ENCODE data around the gene KLF3. TPM values are rescaled to one million over a fixed set of nuclear protein-coding genes. Genes with fewer than 3 reads are reported as not detected.

The KLF3 gene
- total and polyA plus RNA-seq, 8 donors: 13.0 to 113 (median 55.0) TPM

- no peak for TF ChIP-seq EP300 (IDR thresholded peaks at IDR 0.05)
- TF ChIP-seq POLR2A (IDR thresholded peaks at IDR 0.05): no peak
- TF ChIP-seq POLR2AphosphoS5 (IDR thresholded peaks at IDR 0.05): no peak
- peaks cover 4 to 12% (median 5%) of the 10 kb centered on the region in 4 donors for H3K36me3 ChIP-seq
- H3K4me1 ChIP-seq: peaks cover 0 to 28% (median 8%) of the 10 kb centered on the region in 4 donors
- H3K27ac ChIP-seq: no peak overlapping the region
- no peaks in the 10 kb centered on the region for H3K27me3 ChIP-seq
- no peak for DNase-seq
- H3K4me3 ChIP-seq: no peak overlapping the region
- 53 to 71% (median 62%) methylated on average over 4 of the region's 4 CpGs for WGBS, 5 donors
- no peaks in the 10 kb centered on the region for H3K9me3 ChIP-seq
- intact Hi-C loops (cut with DNase I; ENCODE audit: low total_unique reads): no loop called here
Measured at GRCh38 chr4:38703635-38704034, 39.6 kb downstream of the KLF3 start.

GRCh38 chr4:38704622-38705154 lies 40.7 kb downstream of the KLF3 start:
- Histone ChIP-seq H3K36me3 (peaks cover 0 to 4% (median 0%) of the 10 kb centered on the region in 4 donors), H3K27ac (no peak overlapping the region), H3K4me3 (no peak overlapping the region), H3K9me3 (no peaks in the 10 kb centered on the region), H3K4me1 (peaks cover 0 to 28% (median 8%) of the 10 kb centered on the region in 4 donors), H3K27me3 (no peaks in the 10 kb centered on the region)
- no peak for TF ChIP-seq POLR2AphosphoS5 (IDR thresholded peaks at IDR 0.05)
- TF ChIP-seq, protein P1, sequence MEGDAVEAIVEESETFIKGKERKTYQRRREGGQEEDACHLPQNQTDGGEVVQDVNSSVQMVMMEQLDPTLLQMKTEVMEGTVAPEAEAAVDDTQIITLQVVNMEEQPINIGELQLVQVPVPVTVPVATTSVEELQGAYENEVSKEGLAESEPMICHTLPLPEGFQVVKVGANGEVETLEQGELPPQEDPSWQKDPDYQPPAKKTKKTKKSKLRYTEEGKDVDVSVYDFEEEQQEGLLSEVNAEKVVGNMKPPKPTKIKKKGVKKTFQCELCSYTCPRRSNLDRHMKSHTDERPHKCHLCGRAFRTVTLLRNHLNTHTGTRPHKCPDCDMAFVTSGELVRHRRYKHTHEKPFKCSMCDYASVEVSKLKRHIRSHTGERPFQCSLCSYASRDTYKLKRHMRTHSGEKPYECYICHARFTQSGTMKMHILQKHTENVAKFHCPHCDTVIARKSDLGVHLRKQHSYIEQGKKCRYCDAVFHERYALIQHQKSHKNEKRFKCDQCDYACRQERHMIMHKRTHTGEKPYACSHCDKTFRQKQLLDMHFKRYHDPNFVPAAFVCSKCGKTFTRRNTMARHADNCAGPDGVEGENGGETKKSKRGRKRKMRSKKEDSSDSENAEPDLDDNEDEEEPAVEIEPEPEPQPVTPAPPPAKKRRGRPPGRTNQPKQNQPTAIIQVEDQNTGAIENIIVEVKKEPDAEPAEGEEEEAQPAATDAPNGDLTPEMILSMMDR (IDR thresholded peaks at IDR 0.05): no peak
- no peak for TF ChIP-seq EP300 (IDR thresholded peaks at IDR 0.05)
- TF ChIP-seq POLR2A (IDR thresholded peaks at IDR 0.05): no peak
- 27 to 61% (median 35%) methylated on average over 3 of the region's 3 CpGs for WGBS, 5 donors
- intact Hi-C loops (cut with DNase I; ENCODE audit: low total_unique reads): no loop called here
- DNase-seq: no peak

DNA sequence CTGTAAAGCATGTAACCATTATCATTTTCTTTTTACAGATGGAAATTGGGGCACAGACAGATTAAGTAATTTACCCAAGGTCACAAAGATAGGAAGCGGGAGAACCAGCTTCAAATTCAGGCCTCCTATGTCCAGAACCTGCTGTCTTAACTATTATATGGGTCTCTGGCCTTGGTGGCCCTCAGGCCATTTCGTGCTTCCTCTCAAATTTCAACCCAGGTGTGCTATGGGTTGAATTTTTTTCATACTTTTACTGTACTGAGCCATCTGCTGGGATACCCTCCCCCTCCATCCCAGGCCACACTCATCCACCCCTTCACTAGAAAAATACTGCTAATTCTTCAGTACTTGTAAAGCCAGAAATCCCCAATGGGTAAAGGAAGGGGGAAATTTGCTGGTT lies 42.3 kb downstream of the KLF3 start:
- DNase-seq: no peak
- TF ChIP-seq POLR2AphosphoS5 (IDR thresholded peaks at IDR 0.05) (no peak), POLR2A (IDR thresholded peaks at IDR 0.05) (no peak), EP300 (IDR thresholded peaks at IDR 0.05) (no peak)
- TF ChIP-seq, protein P1 (IDR thresholded peaks at IDR 0.05): no peak
- no peaks in the 10 kb centered on the region for H3K9me3 ChIP-seq
- H3K4me1 ChIP-seq: peaks cover 0 to 28% (median 8%) of the 10 kb centered on the region in 4 donors
- intact Hi-C loops (cut with DNase I; ENCODE audit: low total_unique reads): no loop called here
- no peaks in the 10 kb centered on the region for H3K27me3 ChIP-seq
- no peak overlapping the region for H3K27ac ChIP-seq
- 66 to 90% (median 88%) methylated on average over 2 of the region's 2 CpGs for WGBS, 5 donors
- H3K4me3 ChIP-seq: no peak overlapping the region
- H3K36me3 ChIP-seq: no peaks in the 10 kb centered on the region

GRCh38 chr4:38710053-38710452 lies 46.1 kb downstream of the KLF3 start:
- DNase-seq: no peak
- no peaks in the 10 kb centered on the region for H3K36me3 ChIP-seq
- TF ChIP-seq POLR2A (IDR thresholded peaks at IDR 0.05): no peak
- TF ChIP-seq, protein P1 (IDR thresholded peaks at IDR 0.05): no peak
- TF ChIP-seq EP300 (IDR thresholded peaks at IDR 0.05): no peak
- no peak for TF ChIP-seq POLR2AphosphoS5 (IDR thresholded peaks at IDR 0.05)
- H3K27me3 ChIP-seq: no peaks in the 10 kb centered on the region
- H3K9me3 ChIP-seq: peaks cover 0 to 10% (median 5%) of the 10 kb centered on the region in 4 donors
- no peaks in the 10 kb centered on the region for H3K4me1 ChIP-seq
- intact Hi-C loops (cut with DNase I; ENCODE audit: low total_unique reads): no loop called here
- WGBS, 5 donors: 76 to 88% (median 87%) methylated on average over 2 of the region's 2 CpGs
- H3K27ac ChIP-seq: no peak overlapping the region
- H3K4me3 ChIP-seq: no peak overlapping the region

- Histone ChIP-seq H3K9me3 (peaks cover 0 to 10% (median 5%) of the 10 kb centered on the region in 4 donors), H3K4me3 (no peak overlapping the region), H3K4me1 (no peaks in the 10 kb centered on the region), H3K27me3 (no peaks in the 10 kb centered on the region), H3K36me3 (no peaks in the 10 kb centered on the region), H3K27ac (no peak overlapping the region)
- intact Hi-C loops (cut with DNase I; ENCODE audit: low total_unique reads): no loop called here
- no peak for DNase-seq
- WGBS, 5 donors: 65 to 79% (median 71%) methylated on average over 2 of the region's 2 CpGs
- TF ChIP-seq POLR2A (IDR thresholded peaks at IDR 0.05) (no peak), POLR2AphosphoS5 (IDR thresholded peaks at IDR 0.05) (no peak), EP300 (IDR thresholded peaks at IDR 0.05) (no peak)
- TF ChIP-seq, protein P1 (IDR thresholded peaks at IDR 0.05): no peak
Measured at GRCh38 chr4:38711066-38711465, 47.1 kb downstream of the KLF3 start.

All from stomach (tissue), 9 donors.